DMS53 (cell line): ENCODE measurements around the gene POM121L2.
"Not testable (repeated sequence)": the region's sequence is repeated elsewhere in the genome, so short reads cannot be mapped to it uniquely, and the experiment has no call there.

ENCODE experiments used
- DNase-seq: peaks from one replicate; lab custom pipeline; 2025; lab: John Stamatoyannopoulos, UW

POM121L2 gene

DNA sequence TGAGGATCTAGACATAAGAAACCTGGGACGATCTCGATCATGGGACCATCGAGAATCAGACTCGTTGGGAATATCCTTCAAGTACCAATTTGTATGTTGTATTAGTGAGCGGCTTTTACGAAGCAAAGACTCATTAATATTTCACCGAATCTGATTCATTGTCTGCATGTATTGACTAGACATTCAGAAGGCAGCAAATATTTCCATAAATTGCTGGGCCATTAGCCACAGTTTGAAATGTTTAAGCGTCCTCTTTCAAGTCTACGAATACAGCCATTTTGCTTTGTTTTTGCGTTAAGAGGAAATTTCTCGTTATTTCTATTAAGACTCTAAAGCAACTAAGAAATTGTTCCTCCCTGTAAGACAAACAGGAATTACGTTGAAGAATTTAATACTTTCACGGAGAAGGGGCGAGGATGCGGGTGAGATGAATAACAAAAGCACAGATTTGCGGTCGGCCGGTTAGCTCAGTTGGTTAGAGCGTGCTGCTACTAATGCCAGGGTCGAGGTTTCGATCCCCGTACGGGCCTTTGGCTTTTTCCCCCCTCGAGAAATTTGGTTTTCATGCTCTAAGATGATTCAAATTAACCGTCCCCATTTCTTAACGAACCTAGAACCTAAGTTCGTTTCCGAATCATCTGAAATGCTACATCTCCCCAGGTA, 18.5 kb downstream of the POM121L2 start:
- DNase-seq: peak; percentile 29

DNA sequence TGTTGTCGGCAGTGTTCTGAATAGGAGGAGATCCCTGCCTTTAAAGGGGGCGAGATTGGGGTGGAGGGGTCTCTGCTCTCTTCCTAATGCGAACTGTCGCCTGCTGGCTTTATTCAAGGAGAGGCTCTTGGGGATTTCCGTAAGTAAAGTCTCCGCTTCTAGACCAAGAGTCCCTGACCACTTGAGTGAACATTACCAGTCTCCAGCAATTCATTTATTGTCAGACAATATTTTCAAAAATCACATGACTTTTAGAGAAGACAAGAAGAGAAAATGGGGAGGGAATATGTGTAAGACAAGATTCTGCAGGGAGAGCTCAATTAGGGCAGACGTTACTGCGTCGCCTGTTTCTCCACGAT, 21.2 kb downstream of the POM121L2 start:
- DNase-seq: no peak

DNA sequence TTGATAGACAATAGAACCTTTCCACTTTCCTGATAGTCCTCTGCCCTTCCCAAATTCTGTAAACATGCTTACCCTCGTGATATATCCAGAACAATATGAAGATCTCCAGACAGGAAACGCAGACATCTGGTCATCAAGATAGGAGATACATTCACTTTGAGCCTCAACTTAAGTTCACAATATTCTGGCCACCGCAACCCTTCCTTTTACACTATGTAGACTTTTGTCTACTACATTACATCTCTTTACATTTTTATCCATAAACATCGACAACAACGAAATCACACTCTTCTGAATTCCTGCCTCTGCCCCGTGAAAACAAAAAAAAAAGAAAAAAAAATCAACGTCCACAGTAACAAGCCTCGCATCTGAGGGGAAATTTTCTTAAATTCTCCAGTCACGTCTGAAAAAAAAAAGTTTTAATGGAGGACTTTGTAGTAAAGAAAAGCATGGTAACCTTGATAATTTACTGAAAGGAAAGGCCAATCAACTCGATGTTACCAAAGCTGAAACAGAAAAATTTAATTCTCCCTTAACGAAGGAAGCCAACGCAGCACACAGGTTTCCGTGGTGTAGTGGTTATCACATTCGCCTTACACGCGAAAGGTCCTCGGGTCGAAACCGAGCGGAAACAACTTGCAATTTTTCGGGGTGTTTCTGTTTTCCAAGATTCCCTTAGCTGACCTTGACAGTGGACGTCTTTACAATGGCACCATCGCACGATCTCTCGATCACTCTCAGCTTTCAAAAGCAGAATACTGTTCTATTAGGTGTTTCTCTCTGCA, 21.8 kb downstream of the POM121L2 start:
- no peak for DNase-seq

DNA sequence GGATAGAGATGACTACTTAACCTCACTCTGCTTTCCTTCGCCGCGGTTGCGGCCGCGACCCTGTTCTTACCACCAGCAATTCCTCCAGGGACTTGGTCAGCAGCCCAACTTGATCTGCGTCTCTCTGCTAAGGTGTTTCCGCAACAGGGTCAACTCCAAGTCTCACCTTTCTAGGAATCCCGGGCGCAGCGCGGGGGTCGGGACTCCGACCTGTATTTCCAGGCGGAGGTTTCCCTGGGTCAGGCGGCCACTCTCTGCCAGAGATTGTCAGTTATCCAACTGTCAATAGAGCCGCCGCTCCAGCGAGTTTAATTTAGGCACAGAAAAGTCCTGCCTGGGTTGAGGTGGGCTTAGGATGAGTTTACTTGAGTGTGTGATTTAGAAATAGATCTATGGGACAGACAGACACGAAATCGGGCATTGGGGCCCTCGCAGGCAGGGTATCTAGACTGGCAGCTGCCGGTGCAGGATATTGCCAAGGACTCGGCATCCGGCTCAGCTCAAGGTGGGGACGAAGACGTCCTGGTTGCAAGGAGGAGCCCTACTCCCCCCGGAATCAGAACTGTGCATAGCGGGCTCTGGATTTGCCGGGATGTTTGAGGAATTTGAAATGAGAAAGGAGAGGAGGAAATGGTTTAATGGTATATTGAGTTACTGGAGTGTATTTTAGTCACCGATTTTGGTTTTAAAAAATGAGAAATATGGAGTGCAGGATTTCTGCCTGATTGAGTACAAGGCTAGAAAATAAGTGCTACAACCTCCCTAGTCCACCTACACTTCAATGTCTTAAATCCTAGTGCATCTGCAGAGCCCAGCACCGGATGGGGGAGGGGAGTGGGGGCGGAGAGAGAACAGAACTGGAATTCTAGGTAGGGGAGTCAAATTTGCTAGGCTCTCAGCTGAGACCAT, 23.7 kb downstream of the POM121L2 start:
- no peak for DNase-seq

DNA sequence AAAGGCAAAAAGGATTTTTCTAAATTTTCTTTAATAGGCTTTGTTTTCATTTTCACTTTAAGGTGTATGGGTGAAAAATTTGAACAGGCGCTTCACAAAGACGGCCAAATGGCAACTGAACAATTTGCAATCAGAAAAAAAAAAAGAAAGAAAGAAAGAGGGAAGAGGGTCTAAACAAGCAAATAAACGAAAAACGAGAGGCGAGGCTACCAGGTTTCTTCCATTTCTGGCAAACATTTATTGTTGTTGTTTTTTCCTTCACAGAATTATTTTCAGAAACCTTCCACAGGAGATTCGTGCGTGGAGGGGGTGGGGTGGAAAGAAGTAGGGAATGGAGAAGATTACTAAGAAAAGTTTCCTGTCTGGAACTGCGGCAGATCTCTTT, 24.3 kb downstream of the POM121L2 start:
- no peak for DNase-seq

DNA sequence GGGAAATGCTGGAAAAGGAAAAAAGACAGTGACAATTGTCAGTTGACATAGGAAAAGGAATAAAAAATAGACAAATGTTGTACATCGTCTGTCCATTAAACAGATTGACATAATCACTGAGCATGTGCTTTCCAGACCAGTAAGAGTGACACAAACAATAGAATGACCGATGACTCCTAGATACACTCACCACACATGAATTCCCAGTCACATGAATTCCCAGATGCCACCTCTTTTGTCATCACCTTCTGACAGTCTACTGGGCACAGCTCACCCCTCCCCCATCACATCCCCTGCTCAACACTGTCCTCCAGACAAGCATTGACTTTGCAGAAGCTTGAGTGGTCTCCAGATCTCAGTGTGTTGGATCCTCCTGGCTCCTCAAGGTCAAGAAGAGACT, 25.9 kb downstream of the POM121L2 start:
- DNase-seq: no peak

DNA sequence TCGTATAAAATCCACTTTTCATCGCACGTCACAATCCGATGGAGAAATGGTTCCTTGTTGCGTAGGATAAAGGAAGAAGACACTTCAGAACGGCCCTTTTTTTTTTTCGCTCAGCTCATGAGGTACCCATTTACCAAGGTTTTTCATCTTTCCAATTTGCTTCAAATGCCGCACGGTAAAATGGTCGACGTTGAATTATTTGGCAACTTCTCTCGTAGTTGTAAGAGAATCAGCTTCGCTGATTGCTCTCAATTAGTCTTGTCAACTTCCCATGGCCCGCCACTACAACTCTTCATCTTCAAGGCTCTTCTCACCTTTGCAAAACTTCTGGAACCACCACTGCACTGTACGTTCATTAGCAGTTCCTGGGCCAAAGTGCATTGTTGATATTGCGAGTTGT, 28.8 kb downstream of the POM121L2 start:
- no peak for DNase-seq

DNA sequence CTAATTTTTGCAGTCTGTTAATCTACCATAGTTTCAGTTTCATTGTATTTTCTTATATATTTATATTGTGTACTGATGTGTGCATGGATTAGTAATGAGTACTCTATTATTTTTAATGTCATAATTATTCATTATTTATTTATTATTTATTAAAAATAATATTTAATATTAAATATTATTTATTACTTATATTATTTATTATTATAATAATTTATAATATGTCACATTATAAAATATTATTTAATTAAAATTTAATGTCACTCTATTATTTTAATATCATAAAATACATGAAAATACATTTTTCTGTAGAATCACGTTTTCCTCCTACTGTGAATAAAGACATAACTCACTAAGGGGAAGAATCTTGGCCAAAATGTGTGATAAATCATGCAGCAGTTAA, 30.5 kb downstream of the POM121L2 start:
- DNase-seq: no peak

DNA sequence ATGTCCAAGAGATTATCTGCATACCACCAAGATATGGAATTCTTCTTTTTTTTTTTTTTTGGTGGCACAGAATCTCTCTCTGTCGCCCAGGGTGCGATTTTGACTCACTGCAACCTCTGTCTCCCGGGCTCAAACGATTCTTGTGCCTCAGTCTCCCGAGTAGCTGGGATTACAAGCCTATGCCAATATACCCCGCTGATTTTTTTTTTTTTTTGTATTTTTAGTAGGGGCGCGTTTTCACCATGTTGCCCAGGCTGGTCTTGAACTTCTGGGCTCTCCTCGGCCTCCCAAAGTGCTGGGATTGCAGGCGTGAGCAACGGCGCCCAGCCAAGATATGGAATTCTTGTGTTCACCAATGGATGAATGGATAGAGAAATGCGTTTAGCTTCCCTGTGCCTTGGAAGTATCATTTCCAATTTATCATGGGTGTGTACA, 31.0 kb downstream of the POM121L2 start:
- no peak for DNase-seq

DNA sequence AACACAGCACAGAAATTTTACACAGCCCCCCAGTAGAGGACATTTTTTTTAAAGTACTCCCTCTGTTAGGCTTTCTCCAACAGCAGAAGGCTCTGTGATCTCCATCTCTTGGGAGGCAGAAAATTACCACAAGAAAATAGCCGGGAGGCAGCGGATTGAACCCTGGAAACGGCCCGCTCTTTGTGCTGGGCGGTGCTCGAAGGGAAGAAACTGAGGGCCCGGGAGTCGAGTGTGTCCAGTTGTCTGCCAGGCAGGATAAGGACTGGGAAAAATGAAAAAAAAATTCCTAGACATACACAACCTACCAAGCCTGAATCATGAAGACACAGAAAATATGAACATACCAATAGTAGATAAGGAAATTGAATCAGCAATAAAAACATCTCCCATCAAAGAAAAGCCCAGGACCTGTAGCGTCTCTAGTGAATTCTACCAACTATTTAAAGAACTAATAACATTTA, 31.5 kb downstream of the POM121L2 start:
- no peak for DNase-seq

DNA sequence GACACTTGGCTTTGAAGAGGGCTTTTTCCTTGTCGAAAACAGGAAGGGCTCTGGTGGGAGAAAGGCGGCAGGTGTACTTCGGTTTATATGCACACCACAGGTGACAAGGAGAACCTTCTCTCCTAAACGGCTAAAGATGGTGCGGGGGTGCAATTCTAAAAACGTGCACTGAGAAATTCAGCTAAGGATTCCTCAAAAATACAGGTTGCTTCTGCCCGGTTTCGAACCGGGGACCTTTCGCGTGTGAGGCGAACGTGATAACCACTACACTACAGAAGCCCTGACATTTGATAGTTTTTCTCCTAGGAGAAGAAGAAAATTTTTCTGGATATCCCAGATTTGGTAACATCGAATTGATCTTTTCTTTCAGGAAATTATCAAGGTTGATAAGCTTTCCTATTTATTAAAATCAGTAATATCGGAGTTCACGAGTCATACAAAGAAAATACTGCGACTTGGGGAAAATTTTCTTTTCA, 32.0 kb downstream of the POM121L2 start:
- DNase-seq: peak; percentile 49

DNA sequence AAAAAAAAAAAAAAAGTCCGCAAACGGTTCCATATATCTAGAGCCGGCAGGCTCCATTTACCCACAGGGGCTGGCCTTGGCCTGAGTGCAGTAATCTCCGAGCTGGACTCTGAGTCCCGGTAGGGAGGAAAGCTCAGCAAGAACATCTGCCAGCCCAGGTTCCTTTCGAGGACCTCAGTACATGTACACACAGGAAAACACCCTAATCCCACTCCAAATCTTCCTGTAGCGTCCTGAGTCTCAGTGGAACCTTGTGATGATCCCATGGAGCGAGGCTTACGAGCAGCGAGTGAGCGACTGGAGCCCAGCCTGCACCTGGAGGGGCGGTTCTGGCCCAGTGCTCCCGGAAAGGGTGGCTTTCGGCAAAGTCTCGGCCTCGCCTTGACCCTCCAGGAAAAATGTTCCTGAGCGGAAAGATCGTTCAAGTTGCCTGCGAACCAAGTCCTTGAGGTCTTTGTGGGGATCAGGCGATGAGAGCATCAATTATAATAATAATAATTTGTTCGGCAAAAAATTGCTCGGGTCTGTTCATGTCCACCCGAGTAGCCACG, 32.5 kb downstream of the POM121L2 start:
- DNase-seq: no peak

DNA sequence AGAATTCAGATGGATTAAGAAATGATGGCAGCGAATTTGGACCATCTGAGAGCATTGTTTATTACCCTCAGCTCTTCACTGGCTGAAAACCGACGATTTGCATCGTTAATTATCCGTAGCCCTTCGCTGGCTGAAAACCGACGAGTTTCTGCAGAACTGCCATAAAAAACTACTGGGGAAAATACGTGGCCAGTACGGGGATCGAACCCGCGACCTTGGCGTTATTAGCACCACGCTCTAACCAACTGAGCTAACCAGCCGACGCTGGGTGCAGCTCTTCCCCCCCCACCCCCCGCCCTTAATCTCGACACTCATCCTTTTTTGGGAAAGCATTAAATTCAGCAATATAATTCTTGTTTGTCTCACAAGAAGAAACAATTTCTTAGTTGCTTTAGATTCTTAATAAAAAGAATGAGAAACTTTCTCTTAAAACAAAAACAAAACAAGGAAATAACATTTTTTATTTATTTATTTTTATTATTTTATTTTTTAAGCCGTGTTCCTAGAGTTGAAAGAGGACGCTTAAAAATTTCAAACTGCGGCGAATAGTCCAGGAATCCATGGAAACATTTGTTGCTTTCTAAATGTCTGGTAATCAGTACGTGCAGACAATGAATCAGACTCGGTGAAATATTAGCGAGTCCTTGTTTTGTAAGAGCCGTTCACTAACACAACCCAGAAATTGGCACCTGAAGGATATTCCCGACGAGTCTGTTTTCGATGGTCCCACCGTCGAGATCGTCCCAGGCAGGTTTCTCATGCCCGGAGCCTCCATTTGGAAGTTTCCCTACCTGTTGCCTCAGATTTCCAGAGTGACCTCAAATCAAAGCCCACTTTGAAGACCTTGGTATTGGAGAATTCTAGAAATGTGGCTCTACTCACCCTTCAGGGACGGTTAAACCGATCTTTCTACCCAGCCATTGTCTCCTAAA, 36.8 kb downstream of the POM121L2 start:
- DNase-seq: no peak

DNA sequence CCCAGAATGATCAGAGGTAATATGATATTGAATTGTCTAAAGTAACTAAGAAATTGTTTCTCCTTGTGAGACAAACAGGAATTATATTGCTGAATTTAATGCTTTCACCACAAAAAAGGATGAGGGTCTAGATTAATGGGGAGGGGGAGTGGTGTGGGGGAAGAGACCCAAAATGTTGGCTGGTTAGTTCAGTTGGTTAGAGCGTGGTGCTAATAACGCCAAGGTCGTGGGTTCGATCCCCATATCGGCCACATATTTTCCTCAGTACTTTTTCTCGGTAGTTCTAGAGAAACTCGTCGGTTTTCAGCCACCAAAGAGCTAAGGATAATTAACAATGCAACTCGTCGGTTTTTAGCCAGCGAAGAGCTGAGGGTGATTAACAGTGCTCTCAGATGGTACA, 38.3 kb downstream of the POM121L2 start:
- DNase-seq: no peak

DNA sequence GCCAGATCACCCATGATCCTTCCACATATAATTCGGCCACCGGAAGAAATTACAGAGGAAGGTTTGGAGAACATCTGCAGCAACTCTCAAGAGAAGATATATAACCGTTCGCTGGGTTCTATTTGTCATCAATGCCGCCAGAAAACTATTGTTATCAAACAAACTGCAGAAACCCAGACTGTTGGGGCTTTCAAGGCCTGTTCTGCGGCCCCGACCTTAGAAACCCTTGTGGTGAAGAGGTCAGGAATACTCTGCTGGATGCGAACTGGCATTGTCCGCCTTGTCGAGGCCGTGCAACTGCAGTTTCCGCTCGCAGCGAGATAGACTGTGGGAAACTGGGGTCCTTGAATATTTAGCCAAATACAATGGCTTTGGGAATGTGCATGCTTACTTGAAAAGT, 43.3 kb downstream of the POM121L2 start:
- DNase-seq: no peak

DNA sequence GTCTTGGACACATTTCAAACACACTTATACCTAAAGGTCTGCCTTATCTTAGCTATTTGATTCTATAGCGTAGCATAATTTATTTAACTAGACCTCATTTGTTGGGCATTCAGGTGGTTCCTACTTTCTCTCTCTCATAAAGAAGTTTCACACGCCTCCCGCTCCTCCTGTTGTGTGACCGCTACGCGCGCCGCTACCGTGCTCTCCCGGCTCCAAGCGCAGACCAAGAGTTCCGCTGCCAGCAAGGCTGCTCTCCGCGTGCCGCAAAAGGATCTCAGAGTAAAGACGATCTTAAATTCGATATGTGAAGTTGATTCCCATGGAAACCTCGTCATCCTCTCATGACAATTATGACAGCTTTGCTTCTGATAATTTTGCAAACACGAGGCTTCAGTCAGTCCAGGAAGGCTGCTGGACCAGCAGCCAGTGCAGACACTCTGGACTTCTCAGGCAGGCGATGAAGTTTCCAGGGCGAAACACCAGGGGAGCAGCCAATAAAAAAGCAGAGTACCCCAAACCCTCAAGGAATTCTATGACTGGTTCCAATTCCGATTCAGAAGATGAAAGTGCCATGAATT, 44.1 kb downstream of the POM121L2 start:
- DNase-seq: no peak

DNA sequence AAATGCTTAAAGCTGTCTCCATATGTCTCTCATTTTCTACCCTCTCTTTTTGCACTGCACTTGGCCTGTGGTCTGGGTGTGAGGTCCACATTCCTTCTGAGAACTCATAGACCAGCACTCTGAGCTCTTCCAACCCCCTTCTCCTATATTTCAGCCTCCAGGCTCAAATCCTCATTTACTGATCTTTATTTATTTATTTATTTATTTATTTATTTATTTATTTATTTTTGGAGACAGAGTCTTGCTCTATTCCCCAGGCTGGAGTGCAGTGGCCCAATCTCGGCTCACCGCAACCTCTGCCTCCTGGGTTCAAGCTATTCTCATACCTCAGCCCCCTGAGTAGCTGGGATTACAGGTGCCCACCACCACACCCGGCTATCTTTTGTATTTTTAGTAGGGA, 45.1 kb downstream of the POM121L2 start:
- DNase-seq: not testable (repeated sequence)

DNA sequence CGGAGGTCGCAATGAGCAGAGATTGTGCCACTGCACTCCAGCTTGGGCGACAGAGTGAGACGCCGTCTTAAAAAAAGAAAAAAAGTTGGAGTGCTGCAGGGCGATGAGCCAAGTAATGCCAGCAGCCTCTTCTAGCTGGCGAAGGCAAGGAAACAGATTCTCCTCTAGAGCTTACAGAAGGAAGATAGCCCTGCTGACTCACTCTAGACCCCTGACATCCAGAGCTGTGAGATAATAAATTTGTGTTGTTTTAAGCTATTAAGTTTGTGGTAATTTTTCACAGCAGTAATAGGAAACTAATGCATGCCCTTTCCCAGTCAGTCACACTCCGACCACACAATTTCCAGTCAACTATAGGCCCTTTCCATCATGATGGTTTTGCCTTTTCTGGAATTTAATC, 48.2 kb downstream of the POM121L2 start:
- no peak for DNase-seq

DNA sequence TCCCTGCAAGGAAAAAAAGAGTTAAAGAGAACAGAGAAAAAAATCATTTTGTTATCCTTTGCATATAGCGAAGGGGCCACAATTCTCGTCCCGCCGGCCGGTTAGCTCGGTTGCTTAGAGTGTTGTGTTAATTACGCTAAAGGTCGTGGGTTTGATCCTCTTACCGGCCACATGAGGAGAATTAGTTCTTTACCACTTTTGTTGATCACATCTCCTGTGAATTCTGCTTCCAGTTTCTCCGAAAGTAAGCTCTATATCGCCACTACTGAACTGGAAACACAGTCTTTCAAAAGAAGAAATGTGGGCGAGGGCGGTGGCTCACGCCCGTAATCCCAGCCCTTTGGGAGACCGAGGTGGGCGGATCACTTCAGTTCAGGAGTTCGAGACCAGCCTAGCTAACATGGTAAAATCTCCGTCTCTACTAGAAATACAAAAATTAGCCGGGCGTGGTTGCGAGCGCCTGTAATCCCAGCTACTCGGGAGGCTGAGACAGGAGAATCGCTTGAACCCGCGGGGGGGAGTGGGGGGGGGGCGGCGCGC, 51.2 kb downstream of the POM121L2 start:
- no peak for DNase-seq

DNA sequence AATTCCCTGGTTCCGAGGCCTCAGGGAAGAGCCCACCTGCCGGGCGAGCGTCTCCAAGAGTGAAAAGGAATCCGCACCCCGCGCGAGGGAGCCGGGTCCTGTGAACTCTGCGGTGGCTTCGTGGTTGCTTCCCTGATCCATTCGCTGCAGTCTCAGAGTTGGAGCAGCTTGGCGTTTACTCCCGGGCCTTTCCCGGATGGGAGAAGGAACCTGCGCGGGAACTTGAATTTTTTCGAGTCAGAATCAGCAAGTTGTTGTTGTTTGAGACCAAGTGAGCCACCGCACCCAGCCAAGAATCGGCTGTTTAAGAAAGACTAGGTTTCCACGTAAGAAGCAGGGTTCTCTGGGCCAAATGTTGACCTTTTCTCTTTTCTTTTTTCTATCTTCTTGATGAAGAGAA, 51.7 kb downstream of the POM121L2 start:
- no peak for DNase-seq
